HG03159 (cell line): ENCODE data around the gene SLMAP.
"Not testable (repeated sequence)": the region's sequence is repeated elsewhere in the genome, so short reads cannot be mapped to it uniquely, and the experiment has no call there.

Experiments
- ATAC-seq: cut with Tn5 transposase; IDR thresholded peaks from one replicate; pipeline ENCODE4 v1.9.1; 2021; ENCODE audit warnings: mild to moderate bottlenecking, moderate library complexity; ENCODE audit not compliant: unreplicated experiment

The SLMAP gene

GRCh38 chr3:57826245-57826951 lies 70.3 kb downstream of the SLMAP start:
- ATAC-seq: no peak

- ATAC-seq: no peak
Measured at GRCh38 chr3:57826952-57827723, 71.0 kb downstream of the SLMAP start.

- no peak for ATAC-seq
Measured at GRCh38 chr3:57827757-57828156, 71.6 kb downstream of the SLMAP start.

DNA sequence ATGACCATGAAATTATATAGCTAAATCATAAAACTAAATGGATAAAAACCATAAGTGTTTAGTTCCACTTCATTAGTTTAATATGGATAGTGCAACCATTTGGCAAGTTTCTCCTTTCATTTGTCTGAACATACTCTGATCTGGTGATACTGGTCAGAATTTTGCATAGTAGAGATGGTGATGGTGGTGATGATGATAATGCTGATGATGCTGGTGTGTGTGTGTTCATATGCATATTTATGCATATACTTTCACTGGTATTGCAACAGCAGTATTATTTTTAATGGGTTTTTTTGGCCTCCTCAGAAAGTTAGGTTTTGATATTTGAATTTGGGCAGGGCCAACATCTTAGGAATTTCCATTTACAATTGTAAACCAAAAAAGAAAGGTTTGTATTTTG lies 76.4 kb downstream of the SLMAP start:
- no peak for ATAC-seq

- no peak for ATAC-seq
Measured at GRCh38 chr3:57832900-57833313, 76.8 kb downstream of the SLMAP start.

- ATAC-seq: no peak
Measured at GRCh38 chr3:57833763-57834162, 77.7 kb downstream of the SLMAP start.

- ATAC-seq: no peak
Measured at GRCh38 chr3:57837686-57838085, 81.6 kb downstream of the SLMAP start.

- ATAC-seq: no peak
Measured at GRCh38 chr3:57838627-57839026, 82.5 kb downstream of the SLMAP start.

- ATAC-seq: no peak
Measured at GRCh38 chr3:57840473-57840872, 84.4 kb downstream of the SLMAP start.

- ATAC-seq: no peak
Measured at GRCh38 chr3:57841818-57842217, 85.7 kb downstream of the SLMAP start.

- no peak for ATAC-seq
Measured at GRCh38 chr3:57848177-57848738, 92.1 kb downstream of the SLMAP start.

DNA sequence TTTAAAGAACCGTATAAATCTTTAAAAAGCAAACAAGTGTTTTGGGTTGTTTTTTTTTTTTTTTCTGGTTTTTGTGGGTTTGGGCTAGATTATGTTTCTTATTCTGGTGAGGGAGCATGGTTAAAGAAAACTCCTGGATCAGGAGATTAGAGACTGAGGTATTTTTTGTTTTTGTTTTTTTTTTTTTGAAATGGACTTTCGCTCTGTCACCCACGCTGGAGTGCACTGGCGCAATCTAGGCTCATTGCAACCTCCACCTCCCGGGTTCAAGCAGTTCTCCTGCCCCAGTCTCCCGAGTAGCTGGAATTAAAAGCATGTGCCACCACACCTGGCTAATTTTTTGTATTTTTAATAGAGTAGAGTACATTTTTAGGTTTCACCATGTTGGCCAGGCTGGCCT lies 95.2 kb downstream of the SLMAP start:
- no peak for ATAC-seq

GRCh38 chr3:57852896-57853295 lies 96.8 kb downstream of the SLMAP start:
- ATAC-seq: no peak

- ATAC-seq: no peak
Measured at GRCh38 chr3:57855281-57855680, 99.2 kb downstream of the SLMAP start.

DNA sequence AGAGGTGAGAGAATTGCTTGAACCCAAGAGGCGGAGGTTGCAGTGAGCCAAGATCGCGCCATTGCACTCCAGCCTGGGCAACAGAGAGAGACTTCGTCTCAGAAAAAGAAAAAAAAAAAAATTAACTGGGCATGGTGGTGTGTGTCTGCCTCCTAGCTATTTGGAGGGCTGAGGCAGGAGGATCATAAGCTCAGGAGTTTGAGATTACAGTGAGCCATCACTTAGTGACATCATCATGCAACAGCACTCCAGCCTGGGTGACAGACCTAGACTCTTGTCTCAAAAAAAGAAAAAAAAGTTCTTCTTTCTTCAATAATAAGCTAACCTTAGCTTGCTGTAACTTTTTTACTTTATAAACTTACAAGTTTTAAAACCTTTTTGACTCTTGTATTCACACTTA lies 99.8 kb downstream of the SLMAP start:
- ATAC-seq: no peak

GRCh38 chr3:57856675-57857074 lies 100.6 kb downstream of the SLMAP start:
- no peak for ATAC-seq

- no peak for ATAC-seq
Measured at GRCh38 chr3:57862894-57863293, 106.8 kb downstream of the SLMAP start.

DNA sequence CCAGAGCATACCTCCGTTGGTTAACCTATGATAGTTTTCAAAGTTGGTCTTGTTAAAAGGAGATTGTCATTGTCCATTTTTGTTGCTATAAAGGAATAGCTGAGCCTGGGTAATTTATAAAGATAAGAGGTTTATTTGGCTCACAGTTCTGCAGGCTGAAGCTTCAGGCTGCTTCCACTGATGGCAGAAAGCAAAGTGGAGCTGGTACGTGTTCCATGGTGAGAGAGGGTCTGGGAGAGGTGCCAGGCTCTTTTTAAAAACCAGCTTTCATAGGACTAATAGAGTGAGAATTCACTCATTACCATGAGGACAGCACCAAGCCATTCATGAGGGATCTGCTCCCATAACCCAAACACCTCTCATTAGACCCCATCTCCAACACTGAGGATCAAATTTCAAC lies 107.3 kb downstream of the SLMAP start:
- ATAC-seq: no peak

- ATAC-seq: no peak
Measured at GRCh38 chr3:57864853-57865252, 108.7 kb downstream of the SLMAP start.

GRCh38 chr3:57869110-57869509 lies 113.0 kb downstream of the SLMAP start:
- not testable (repeated sequence) for ATAC-seq

- ATAC-seq: no peak
Measured at GRCh38 chr3:57872606-57873005, 116.5 kb downstream of the SLMAP start.

GRCh38 chr3:57876632-57877031 lies 120.5 kb downstream of the SLMAP start:
- ATAC-seq: no peak
